ENCODE data around the gene PIK3R1. TPM values are rescaled to one million over a fixed set of nuclear protein-coding genes. Genes with fewer than 3 reads are reported as not detected.

Gene PIK3R1
- total and polyA plus RNA-seq, 10 of the 15 experiments (the other 5 are each of a cell fraction or from before 2014, with no cell fraction given) = 7.8 to 38.4 (median 15.7) TPM

- H3K36me3 ChIP-seq (ENCODE audit: control insufficient read depth in 2 of 2, insufficient read depth in 2 of 2, low read length in 1 of 2) = peaks cover 0 to 10% of the 10 kb centered on the region in 2 experiments; a peak in 3 of 4 replicates
- no peaks in the 10 kb centered on the region for H4K20me1 ChIP-seq (ENCODE audit: control insufficient read depth, insufficient read depth)
- H3K4me2 ChIP-seq (ENCODE audit: control insufficient read depth, insufficient read depth) = no peak overlapping the region
- H3K4me1 ChIP-seq (ENCODE audit: control insufficient read depth, insufficient read depth, low read length) = peaks cover 37% of the 10 kb centered on the region
- in situ Hi-C loops (cut with MboI) = loop anchor here (10.0 kb wide), 1 partner anchor 374 kb away; no protein-coding TSS in a partner anchor
- no peak for DNase-seq (ENCODE audit: low read depth, low spot score)
- CTCF ChIA-PET = interaction anchor here (1.1 to 7.3 kb wide), 14 partner anchors 12 to 1025 kb away, joined by 3 to 63 read pairs (median 12); partner anchors contain the start of gene PIK3R1
- no peaks in the 10 kb centered on the region; the same call in 2 of the 3 replicates for H3K9me3 ChIP-seq (replicated peaks; ENCODE audit: control insufficient read depth, insufficient read depth, low read length)
- intact Hi-C loops (cut with micrococcal nuclease; ENCODE audit: unreplicated experiment) = loop anchor here (5.0 to 10.0 kb wide), 2 partner anchors 129 to 474 kb away; no protein-coding TSS in a partner anchor
- H3K9ac ChIP-seq (ENCODE audit: control insufficient read depth, insufficient read depth, low read length) = no peak overlapping the region
- no peak overlapping the region for H3K4me3 ChIP-seq
- no peak for FAIRE-seq
- TF ChIP-seq FOXM1 (IDR thresholded peaks at IDR 0.05; ENCODE audit: low read depth, low read length) = no peak
- TF ChIP-seq TCF7 (IDR thresholded peaks at IDR 0.05; ENCODE audit: borderline replicate concordance) = no peak
- TF ChIP-seq ZNF24 (IDR thresholded peaks at IDR 0.05) = no peak
- H3K27ac ChIP-seq (ENCODE audit: control insufficient read depth, insufficient read depth) = no peak overlapping the region
- POLR2A ChIA-PET = interaction anchor here (0.7 kb wide), 1 partner anchor 9 kb away, joined by 3 read pairs; no protein-coding TSS in a partner anchor
- WGBS (ENCODE audit: insufficient coverage, insufficient replicate concordance, low lambda C conversion rate, missing lambda C conversion rate) = 87% methylated on average over 5 of the region's 5 CpGs
- no peak for ATAC-seq
- no peaks in the 10 kb centered on the region for H3K27me3 ChIP-seq (replicated peaks in 1 of 2; ENCODE audit: control insufficient read depth in 2 of 2, insufficient read depth in 2 of 2, low read length in 1 of 2)
- H3K79me2 ChIP-seq (ENCODE audit: control insufficient read depth, insufficient read depth, low read length) = peaks cover 44% of the 10 kb centered on the region
- H2AFZ ChIP-seq (ENCODE audit: control insufficient read depth, low read depth, low read length) = no peak overlapping the region
- RAD21 ChIA-PET (ENCODE audit: unreplicated experiment) = interaction anchor here (0.7 to 5.3 kb wide), 11 partner anchors 13 to 1025 kb away, joined by 3 to 23 read pairs (median 3); partner anchors contain the start of gene PIK3R1
- SMC1A ChIA-PET (ENCODE audit: uncharacterized antibody, unreplicated experiment) = interaction anchor here (0.6 to 8.5 kb wide), 16 partner anchors 8 to 1023 kb away, joined by 3 to 118 read pairs (median 4); partner anchors contain the start of gene PIK3R1
- BruUV-seq (replicated peaks) = no TSS peak
These were observed 55.6 kb downstream of the PIK3R1 start for GRCh38 chr5:68271124-68271523.

GRCh38 chr5:68272289-68272688, 56.7 kb downstream of the PIK3R1 start:
- POLR2A ChIA-PET = interaction anchor here (0.8 to 0.9 kb wide), 2 partner anchors 12 to 19 kb away, joined by 4 to 6 read pairs; no protein-coding TSS in a partner anchor

More at GRCh38 chr5:68272289-68272688, 56.7 kb downstream of the PIK3R1 start:
- Histone ChIP-seq H3K4me3 (no peak overlapping the region), H4K20me1 (ENCODE audit: control insufficient read depth, insufficient read depth) (no peaks in the 10 kb centered on the region), H2AFZ (ENCODE audit: control insufficient read depth, low read depth, low read length) (no peak overlapping the region), H3K9me3 (replicated peaks; ENCODE audit: control insufficient read depth, insufficient read depth, low read length) (no peaks in the 10 kb centered on the region), H3K27ac (ENCODE audit: control insufficient read depth, insufficient read depth) (no peak overlapping the region), H3K4me1 (ENCODE audit: control insufficient read depth, insufficient read depth, low read length) (peaks cover 34% of the 10 kb centered on the region), H3K36me3 (ENCODE audit: control insufficient read depth in 2 of 2, insufficient read depth in 2 of 2, low read length in 1 of 2) (peaks cover 2 to 20% of the 10 kb centered on the region in 2 experiments), H3K9ac (ENCODE audit: control insufficient read depth, insufficient read depth, low read length) (no peak overlapping the region), H3K4me2 (ENCODE audit: control insufficient read depth, insufficient read depth) (no peak overlapping the region), H3K27me3 (replicated peaks in 1 of 2; ENCODE audit: control insufficient read depth in 2 of 2, insufficient read depth in 2 of 2, low read length in 1 of 2) (no peaks in the 10 kb centered on the region), H3K79me2 (ENCODE audit: control insufficient read depth, insufficient read depth, low read length) (peaks cover 37% of the 10 kb centered on the region)
- SMC1A ChIA-PET (ENCODE audit: uncharacterized antibody, unreplicated experiment) = interaction anchor here (0.6 to 8.5 kb wide), 14 partner anchors 8 to 1025 kb away, joined by 3 to 118 read pairs (median 5); no protein-coding TSS in a partner anchor
- intact Hi-C loops (cut with micrococcal nuclease; ENCODE audit: unreplicated experiment) (loop anchor here (5.0 to 10.0 kb wide), 2 partner anchors 130 to 473 kb away; no protein-coding TSS in a partner anchor), in situ Hi-C loops (cut with MboI) (loop anchor here (10.0 kb wide), 1 partner anchor 373 kb away; no protein-coding TSS in a partner anchor)
- DNase-seq (ENCODE audit: low read depth, low spot score) (no peak), ATAC-seq (no peak), FAIRE-seq (no peak)
- CTCF ChIA-PET = interaction anchor here (0.7 to 7.3 kb wide), 25 partner anchors 8 to 1029 kb away, joined by 3 to 63 read pairs (median 5); partner anchors contain the start of gene PIK3R1
- BruUV-seq (replicated peaks) = no TSS peak
- 94% methylated on average over 2 of the region's 2 CpGs for WGBS (ENCODE audit: insufficient coverage, insufficient replicate concordance, low lambda C conversion rate, missing lambda C conversion rate)
- RAD21 ChIA-PET (ENCODE audit: unreplicated experiment) = interaction anchor here (0.6 to 3.9 kb wide), 12 partner anchors 9 to 1026 kb away, joined by 3 to 16 read pairs (median 4); partner anchors contain the start of gene PIK3R1
- TF ChIP-seq SMC3 (IDR thresholded peaks at IDR 0.05; ENCODE audit: borderline replicate concordance, low read length) = peak; percentile 17; the same call in 1 of the 2 replicates
- TF ChIP-seq CTCF (IDR thresholded peaks at IDR 0.05 in 2 of 3, conservative IDR thresholded peaks at IDR 0.05 in 1 of 3; ENCODE audit: control insufficient read depth in 2 of 3, extremely low read depth in 1 of 3, insufficient read depth in 1 of 3, low read depth in 3 of 3, low read length in 3 of 3) = peak in 1 of 3 experiments; percentile 11; a peak in 1 of 6 replicates
- TF ChIP-seq ZNF217 (IDR thresholded peaks at IDR 0.05) = no peak

Data from GM12878 (cell line).